KMS-11 (cell line): Measurements from ENCODE around the gene PDE11A.
"Not testable (repeated sequence)": the region's sequence is repeated elsewhere in the genome, so short reads cannot be mapped to it uniquely, and the experiment has no call there.

Experiments
- H2AFZ ChIP-seq: fragments of 200-600 bp; sonication (generic); 2 replicates; pipeline ENCODE4 v1.6.1; 2016; ENCODE audit warnings: antibody characterized with exemption, mixed run types, low read depth
- H3K27ac ChIP-seq: fragments of 200-600 bp; sonication (generic); 2 replicates; pipeline ENCODE4 v1.6.1; 2016; ENCODE audit warnings: mild to moderate bottlenecking, mixed run types
- H3K27me3 ChIP-seq: fragments of 200-600 bp; sonication (generic); 2 replicates; pipeline ENCODE4 v1.6.1; 2017; ENCODE audit warnings: mild to moderate bottlenecking, low read depth, mixed run types, moderate library complexity; ENCODE audit not compliant: insufficient read depth
- H3K36me3 ChIP-seq: fragments of 200-600 bp; sonication (generic); 2 replicates; pipeline ENCODE4 v1.6.1; 2017; ENCODE audit warnings: mild to moderate bottlenecking, mixed run types; ENCODE audit not compliant: insufficient read depth
- H3K4me1 ChIP-seq: fragments of 200-600 bp; sonication (generic); 2 replicates; pipeline ENCODE4 v1.6.1; 2016; ENCODE audit warnings: mild to moderate bottlenecking, low read depth, mixed run types; ENCODE audit not compliant: poor library complexity, severe bottlenecking
- H3K4me2 ChIP-seq: fragments of 200-600 bp; sonication (generic); 2 replicates; pipeline ENCODE4 v1.7.0; 2016; ENCODE audit warnings: mild to moderate bottlenecking, mixed run types
- H3K4me3 ChIP-seq: fragments of 200-600 bp; sonication (generic); IDR thresholded peaks from 2 replicates; pipeline ENCODE4 v1.6.1; 2017; ENCODE audit warnings: low read depth, low read length, mixed read lengths; ENCODE audit not compliant: insufficient read depth
- H3K79me2 ChIP-seq: fragments of 200-600 bp; sonication (generic); 2 replicates; pipeline ENCODE4 v1.6.1; 2016; ENCODE audit warnings: low read depth, mixed run types; ENCODE audit not compliant: insufficient read depth
- H3K9ac ChIP-seq: fragments of 200-600 bp; sonication (generic); 2 replicates; pipeline ENCODE4 v1.6.1; 2016; ENCODE audit warnings: mild to moderate bottlenecking, mixed run types
- H4K20me1 ChIP-seq: fragments of 200-600 bp; sonication (generic); 2 replicates; pipeline ENCODE4 v1.6.1; 2016; ENCODE audit warnings: mild to moderate bottlenecking, mixed run types; ENCODE audit not compliant: insufficient read depth
- TF ChIP-seq, protein P1 (sequence below): fragments of 200-600 bp; sonication (generic); conservative IDR thresholded peaks from 2 replicates; pipeline ENCODE4 v1.6.1; 2017; ENCODE audit warnings: low read depth, mild to moderate bottlenecking, antibody characterized with exemption, low read length, moderate library complexity, mixed read lengths

PDE11A gene

DNA sequence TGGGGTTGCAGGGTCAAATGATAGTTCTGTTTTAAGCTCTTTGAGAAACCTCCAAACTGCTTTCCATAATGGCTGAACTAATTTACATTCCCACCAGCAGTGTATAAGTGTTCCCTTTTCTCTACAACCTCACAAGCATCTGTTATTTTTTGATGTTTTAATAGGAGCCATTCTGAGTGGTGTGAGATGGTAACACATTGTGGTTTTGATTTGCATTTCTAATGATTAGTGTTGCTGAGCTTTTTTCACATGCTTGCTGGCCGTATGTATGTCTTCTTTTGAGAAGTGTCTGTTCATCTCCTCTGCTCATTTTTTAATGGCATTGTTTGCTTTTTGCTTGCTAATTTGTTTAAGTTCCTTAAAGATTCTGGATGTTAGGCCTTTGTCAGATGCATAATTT is 107.7 kb downstream of the PDE11A start:
- Histone ChIP-seq H3K9ac (no peak overlapping the region), H3K4me1 (no peaks in the 10 kb centered on the region), H3K27me3 (no peaks in the 10 kb centered on the region), H3K4me2 (no peak overlapping the region), H4K20me1 (no peaks in the 10 kb centered on the region), H3K27ac (no peak overlapping the region), H3K4me3 (no peak overlapping the region), H3K79me2 (no peaks in the 10 kb centered on the region), H2AFZ (no peak overlapping the region), H3K36me3 (no peaks in the 10 kb centered on the region)
- TF ChIP-seq, protein P1, sequence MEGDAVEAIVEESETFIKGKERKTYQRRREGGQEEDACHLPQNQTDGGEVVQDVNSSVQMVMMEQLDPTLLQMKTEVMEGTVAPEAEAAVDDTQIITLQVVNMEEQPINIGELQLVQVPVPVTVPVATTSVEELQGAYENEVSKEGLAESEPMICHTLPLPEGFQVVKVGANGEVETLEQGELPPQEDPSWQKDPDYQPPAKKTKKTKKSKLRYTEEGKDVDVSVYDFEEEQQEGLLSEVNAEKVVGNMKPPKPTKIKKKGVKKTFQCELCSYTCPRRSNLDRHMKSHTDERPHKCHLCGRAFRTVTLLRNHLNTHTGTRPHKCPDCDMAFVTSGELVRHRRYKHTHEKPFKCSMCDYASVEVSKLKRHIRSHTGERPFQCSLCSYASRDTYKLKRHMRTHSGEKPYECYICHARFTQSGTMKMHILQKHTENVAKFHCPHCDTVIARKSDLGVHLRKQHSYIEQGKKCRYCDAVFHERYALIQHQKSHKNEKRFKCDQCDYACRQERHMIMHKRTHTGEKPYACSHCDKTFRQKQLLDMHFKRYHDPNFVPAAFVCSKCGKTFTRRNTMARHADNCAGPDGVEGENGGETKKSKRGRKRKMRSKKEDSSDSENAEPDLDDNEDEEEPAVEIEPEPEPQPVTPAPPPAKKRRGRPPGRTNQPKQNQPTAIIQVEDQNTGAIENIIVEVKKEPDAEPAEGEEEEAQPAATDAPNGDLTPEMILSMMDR: no peak

DNA sequence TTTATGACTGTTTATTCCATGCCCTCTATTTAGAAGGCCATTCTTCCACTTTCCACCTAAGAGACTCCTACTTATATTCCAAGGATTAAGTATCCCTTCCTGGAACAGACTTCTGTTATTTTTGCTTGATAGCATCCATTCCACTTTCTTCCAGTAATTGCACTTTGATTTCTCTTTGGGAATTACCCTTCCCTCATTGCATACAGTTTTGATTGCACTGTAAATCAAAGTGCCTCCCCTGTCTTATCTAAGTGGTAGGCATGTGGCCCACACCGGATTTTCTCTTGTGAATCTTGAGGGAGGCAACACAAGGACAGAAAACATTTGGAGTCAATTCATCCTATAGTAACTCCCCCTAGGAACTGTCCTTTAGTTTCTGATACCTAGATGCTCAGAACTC is 120.4 kb downstream of the PDE11A start:
- H3K4me2 ChIP-seq: no peak overlapping the region
- H3K4me1 ChIP-seq: no peaks in the 10 kb centered on the region
- no peaks in the 10 kb centered on the region for H3K36me3 ChIP-seq
- no peak overlapping the region for H2AFZ ChIP-seq
- TF ChIP-seq, protein P1: no peak
- H3K4me3 ChIP-seq: no peak overlapping the region
- no peak overlapping the region for H3K27ac ChIP-seq
- H3K79me2 ChIP-seq: no peaks in the 10 kb centered on the region
- H3K9ac ChIP-seq: no peak overlapping the region
- H4K20me1 ChIP-seq: no peaks in the 10 kb centered on the region
- H3K27me3 ChIP-seq: no peaks in the 10 kb centered on the region

DNA sequence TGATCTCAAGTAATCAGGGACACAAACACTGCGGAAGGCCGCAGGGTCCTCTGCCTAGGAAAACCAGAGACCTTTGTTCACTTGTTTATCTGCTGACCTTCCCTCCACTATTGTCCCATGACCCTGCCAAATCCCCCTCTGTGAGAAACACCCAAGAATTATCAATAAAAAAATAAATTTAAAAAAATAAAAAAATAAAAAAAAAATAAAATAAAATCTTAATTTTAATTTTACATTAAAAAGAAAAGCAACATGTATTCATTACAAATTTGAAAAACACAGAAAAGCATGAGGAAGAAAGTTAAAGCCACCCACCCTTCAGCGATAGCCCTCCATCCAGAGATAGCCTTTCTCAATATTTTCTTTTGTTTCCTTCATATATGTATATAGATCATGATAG is 125.0 kb downstream of the PDE11A start:
- H3K27ac ChIP-seq, H3K4me1 ChIP-seq, H2AFZ ChIP-seq, H3K9ac ChIP-seq, H3K36me3 ChIP-seq, H3K79me2 ChIP-seq, H3K4me2 ChIP-seq, H3K27me3 ChIP-seq, H4K20me1 ChIP-seq, H3K4me3 ChIP-seq: not testable (repeated sequence)

DNA sequence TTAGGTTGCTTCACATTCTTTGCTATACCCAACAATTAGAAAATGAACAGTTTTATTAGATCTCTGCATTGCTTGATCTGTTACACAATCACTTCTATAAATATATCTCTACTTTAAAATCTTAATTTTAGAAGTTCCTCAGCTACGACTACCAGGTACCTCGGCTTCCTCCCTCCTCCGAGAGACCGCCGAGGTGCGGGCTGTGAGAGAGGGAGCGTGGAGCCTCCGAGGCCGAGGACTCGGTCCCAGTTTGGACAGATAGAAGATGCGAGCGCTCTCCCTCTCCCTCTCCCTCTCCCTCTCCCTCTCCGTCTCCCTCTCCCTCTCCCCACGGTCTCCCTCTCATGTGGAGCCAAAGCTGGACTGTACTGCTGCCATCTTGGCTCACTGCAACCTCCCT is 128.0 kb downstream of the PDE11A start:
- not testable (repeated sequence) for H3K4me3 ChIP-seq, H3K4me1 ChIP-seq, H4K20me1 ChIP-seq, H3K36me3 ChIP-seq, H3K27me3 ChIP-seq, H3K9ac ChIP-seq, H2AFZ ChIP-seq, H3K4me2 ChIP-seq, H3K27ac ChIP-seq, H3K79me2 ChIP-seq

DNA sequence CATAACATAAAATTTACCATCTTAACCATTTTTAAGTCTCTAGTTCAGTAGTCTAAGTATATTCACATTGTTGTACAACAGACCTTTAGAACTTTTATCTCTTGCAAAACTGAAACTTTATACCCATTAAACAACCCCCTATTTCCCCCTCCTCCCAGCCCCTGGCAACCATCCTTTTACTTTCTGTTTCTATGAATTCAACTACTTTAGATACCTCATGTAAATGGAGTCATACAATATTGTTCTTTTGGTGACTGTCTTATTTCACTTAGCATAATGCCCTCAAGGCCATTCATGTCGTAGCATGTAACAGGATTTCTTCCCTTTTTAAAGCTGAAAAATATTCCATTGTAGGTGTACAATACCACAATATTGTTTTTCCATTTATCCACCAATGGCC is 129.8 kb downstream of the PDE11A start:
- H3K27ac ChIP-seq: no peak overlapping the region
- no peaks in the 10 kb centered on the region for H3K27me3 ChIP-seq
- no peak overlapping the region for H2AFZ ChIP-seq
- no peak overlapping the region for H3K9ac ChIP-seq
- H4K20me1 ChIP-seq: no peaks in the 10 kb centered on the region
- H3K4me1 ChIP-seq: no peaks in the 10 kb centered on the region
- no peaks in the 10 kb centered on the region for H3K79me2 ChIP-seq
- no peaks in the 10 kb centered on the region for H3K36me3 ChIP-seq
- H3K4me3 ChIP-seq: no peak overlapping the region
- H3K4me2 ChIP-seq: no peak overlapping the region
- TF ChIP-seq, protein P1: no peak
